CD14-positive monocyte (primary cell): Measurements from ENCODE around the gene CST4. TPM values are rescaled to one million over a fixed set of nuclear protein-coding genes. Genes with fewer than 3 reads are reported as not detected.

Experiments used
- polyA plus RNA-seq, 3 donors: library from polyadenylated mRNA; depleted of rRNA in 1 of 3; unstranded in 2 of 3; stranded (reverse) in 1 of 3; fragments of 300-500 nt in 2 of 3; fragments of >200 nt in 1 of 3; fragmentation: Illumina TruSeq in 2 of 3; gene quantifications; 1 replicate in 2 of 3; 2 replicates in 1 of 3; pipeline ENCODE4 v1.2.3, GENCODE V29; 2012 to 2021
- small RNA-seq: library from RNA; depleted of rRNA; stranded (forward); fragments of <200 nt; gene quantifications from one replicate; pipeline ENCODE3, GENCODE V24; 2012; ENCODE audit warnings: low read depth; ENCODE audit not compliant: insufficient read length

Gene CST4
- polyA plus RNA-seq, 3 donors = not detected

Small RNA genes lying within 50 kb of the gene (small RNA-seq; reads per million reads assigned to genes)
- gene CST2P1 = not detected

Other genes starting within 250 kb of the CST4 start
- not detected for gene CSTL1, start 249.4 kb downstream of the CST4 start, polyA plus RNA-seq
- not detected for gene CST11, start 236.2 kb downstream of the CST4 start, polyA plus RNA-seq
- gene CST8, start 197.9 kb downstream of the CST4 start, polyA plus RNA-seq = not detected
- gene CST9L, start 120.6 kb downstream of the CST4 start, polyA plus RNA-seq = not detected
- gene CST9, start 83.1 kb downstream of the CST4 start, polyA plus RNA-seq = under 1 TPM in 1 of 3 donors, not detected in 2; 0.13 TPM
- gene CST3, start 51.1 kb downstream of the CST4 start, polyA plus RNA-seq = 1,000 to 10,000 TPM; 1,459 to 3,222 (median 2,657) TPM
- not detected for gene CST1, start 61.9 kb upstream of the CST4 start, polyA plus RNA-seq
- gene CST2, start 137.7 kb upstream of the CST4 start, polyA plus RNA-seq = not detected
- not detected for gene CST5, start 190.7 kb upstream of the CST4 start, polyA plus RNA-seq